ENCODE measurements around the gene PLOD1. TPM values are rescaled to one million over a fixed set of nuclear protein-coding genes. Genes with fewer than 3 reads are reported as not detected.
A peak's percentile ranks its signal among the peaks of the same experiment; 100 is the strongest.

The PLOD1 gene
- total and polyA plus RNA-seq, 12 donors = 37.1 to 133 (median 79.9) TPM

GRCh38 chr1:11967028-11967547 is 32.6 kb downstream of the PLOD1 start:
- WGBS, 4 donors = 59 to 70% (median 62%) methylated on average over 3 to 6 of the region's 6 CpGs
- no peaks in the 10 kb centered on the region for H3K4me1 ChIP-seq (replicated peaks in 1 of 2)
- DNase-seq = peak in 6 of 7 donors; percentile 42 to 68 (median 51)
- peaks cover 0 to 36% of the 10 kb centered on the region in 2 donors for H3K36me3 ChIP-seq (replicated peaks in 1 of 2)
- H3K4me3 ChIP-seq = no peak overlapping the region
- no peaks in the 10 kb centered on the region for H3K27me3 ChIP-seq
- TF ChIP-seq POLR2A (IDR thresholded peaks at IDR 0.05) (no peak), CTCF (IDR thresholded peaks at IDR 0.05) (peak; percentile 22 to 57 (median 50))
- no peak overlapping the region for H3K27ac ChIP-seq
- intact Hi-C loops (cut with DNase I) = loop anchor here (10.0 kb wide), 1 partner anchor 122 kb away; the partner anchor contains the start of gene NPPA (in 2 of the 2)
- no peaks in the 10 kb centered on the region for H3K9me3 ChIP-seq (replicated peaks in 1 of 3)

- no peaks in the 10 kb centered on the region for H3K27me3 ChIP-seq
- H3K4me1 ChIP-seq (replicated peaks in 1 of 2) = no peaks in the 10 kb centered on the region
- DNase-seq = no peak
- H3K4me3 ChIP-seq = no peak overlapping the region
- TF ChIP-seq CTCF (IDR thresholded peaks at IDR 0.05) (no peak), POLR2A (IDR thresholded peaks at IDR 0.05) (no peak)
- intact Hi-C loops (cut with DNase I) = no loop called here
- H3K9me3 ChIP-seq (replicated peaks in 1 of 3) = no peaks in the 10 kb centered on the region
- peaks cover 0 to 23% of the 10 kb centered on the region in 2 donors for H3K36me3 ChIP-seq (replicated peaks in 1 of 2)
- whole genome bisulfite sequencing, 4 donors = 86 to 95% (median 91%) methylated on average over 13 to 17 of the region's 17 CpGs
- no peak overlapping the region for H3K27ac ChIP-seq
Observed at GRCh38 chr1:11970441-11971185, 36.1 kb downstream of the PLOD1 start.

GRCh38 chr1:11977625-11978024 is 43.1 kb downstream of the PLOD1 start:
- intact Hi-C loops (cut with DNase I) = loop anchor here in 1 of 2 donors (5.0 kb wide), 1 partner anchor 60 kb away; no protein-coding TSS in a partner anchor
- no peak overlapping the region for H3K4me3 ChIP-seq
- H3K4me1 ChIP-seq (replicated peaks in 1 of 2) = peaks cover 17 to 23% of the 10 kb centered on the region in 2 donors
- 71 to 81% (median 75%) methylated on average over 3 of the region's 3 CpGs for WGBS, 4 donors
- no peak for DNase-seq
- peaks cover 0 to 25% of the 10 kb centered on the region in 2 donors for H3K36me3 ChIP-seq (replicated peaks in 1 of 2)
- no peaks in the 10 kb centered on the region for H3K27me3 ChIP-seq
- H3K27ac ChIP-seq = no peak overlapping the region
- no peaks in the 10 kb centered on the region for H3K9me3 ChIP-seq (replicated peaks in 1 of 3)
- no peak for TF ChIP-seq POLR2A (IDR thresholded peaks at IDR 0.05)
- no peak for TF ChIP-seq CTCF (IDR thresholded peaks at IDR 0.05)

- no peaks in the 10 kb centered on the region for H3K27me3 ChIP-seq
- TF ChIP-seq POLR2A (IDR thresholded peaks at IDR 0.05) (no peak), CTCF (IDR thresholded peaks at IDR 0.05) (no peak)
- 80 to 85% (median 81%) methylated on average over 8 of the region's 8 CpGs for WGBS, 4 donors
- peaks cover 17 to 23% of the 10 kb centered on the region in 2 donors for H3K4me1 ChIP-seq (replicated peaks in 1 of 2)
- peak overlapping the region in 1 of 5 donors; percentile 2 for H3K27ac ChIP-seq
- intact Hi-C loops (cut with DNase I) = loop anchor here in 1 of 2 donors (5.0 kb wide), 1 partner anchor 61 kb away; no protein-coding TSS in a partner anchor
- no peak for DNase-seq
- H3K36me3 ChIP-seq (replicated peaks in 1 of 2) = peaks cover 0 to 29% of the 10 kb centered on the region in 2 donors
- H3K9me3 ChIP-seq (replicated peaks in 1 of 3) = no peaks in the 10 kb centered on the region
- no peak overlapping the region for H3K4me3 ChIP-seq
Observed at GRCh38 chr1:11978301-11978700, 43.8 kb downstream of the PLOD1 start.
